IPS-15b (cell line): ENCODE results near the gene BCKDHB.

ENCODE experiments used
- H3K27me3 ChIP-seq: one replicate; pipeline ENCODE4 v1.6.1; 2013; ENCODE audit warnings: low read length; ENCODE audit not compliant: control insufficient read depth, insufficient read depth
- H3K36me3 ChIP-seq: one replicate; pipeline ENCODE4 v1.6.1; 2013; ENCODE audit warnings: low read length; ENCODE audit not compliant: control insufficient read depth, insufficient read depth
- H3K4me1 ChIP-seq: one replicate; pipeline ENCODE4 v1.6.1; 2013; ENCODE audit warnings: mild to moderate bottlenecking, low read length; ENCODE audit not compliant: control insufficient read depth, insufficient read depth
- H3K4me3 ChIP-seq: one replicate; pipeline ENCODE4 v1.5.1; 2013; ENCODE audit warnings: low read depth, low read length
- H3K9ac ChIP-seq: one replicate; pipeline ENCODE4 v1.6.1; 2013; ENCODE audit warnings: low read depth, mild to moderate bottlenecking, low read length
- H3K9me3 ChIP-seq: one replicate; pipeline ENCODE4 v1.6.1; 2013; ENCODE audit warnings: mild to moderate bottlenecking, low read length; ENCODE audit not compliant: control insufficient read depth, insufficient read depth

BCKDHB gene

GRCh38 chr6:80336911-80337310, 230.4 kb downstream of the BCKDHB start:
- H3K36me3 ChIP-seq, result no peaks in the 10 kb centered on the region
- no peak overlapping the region for H3K4me3 ChIP-seq
- H3K27me3 ChIP-seq, result no peaks in the 10 kb centered on the region
- no peak overlapping the region for H3K9ac ChIP-seq
- H3K4me1 ChIP-seq, result peaks cover 24% of the 10 kb centered on the region
- H3K9me3 ChIP-seq, result no peaks in the 10 kb centered on the region

- Histone ChIP-seq H3K27me3 (no peaks in the 10 kb centered on the region), H3K36me3 (no peaks in the 10 kb centered on the region), H3K9me3 (no peaks in the 10 kb centered on the region), H3K4me1 (peaks cover 11% of the 10 kb centered on the region), H3K9ac (no peak overlapping the region), H3K4me3 (no peak overlapping the region)
Observed at GRCh38 chr6:80338201-80338836, 231.8 kb downstream of the BCKDHB start.

- H3K9me3 ChIP-seq, result no peaks in the 10 kb centered on the region
- H3K4me1 ChIP-seq, result peaks cover 3% of the 10 kb centered on the region
- no peaks in the 10 kb centered on the region for H3K27me3 ChIP-seq
- H3K36me3 ChIP-seq, result no peaks in the 10 kb centered on the region
- H3K9ac ChIP-seq, result no peak overlapping the region
- H3K4me3 ChIP-seq, result no peak overlapping the region
Observed at GRCh38 chr6:80339421-80339820, 232.9 kb downstream of the BCKDHB start.

- peaks cover 3% of the 10 kb centered on the region for H3K4me1 ChIP-seq
- no peaks in the 10 kb centered on the region for H3K27me3 ChIP-seq
- H3K9me3 ChIP-seq, result no peaks in the 10 kb centered on the region
- H3K36me3 ChIP-seq, result no peaks in the 10 kb centered on the region
- H3K9ac ChIP-seq, result no peak overlapping the region
- H3K4me3 ChIP-seq, result no peak overlapping the region
Observed at GRCh38 chr6:80340280-80340679, 233.8 kb downstream of the BCKDHB start.

- no peak overlapping the region for H3K9ac ChIP-seq
- no peaks in the 10 kb centered on the region for H3K4me1 ChIP-seq
- no peaks in the 10 kb centered on the region for H3K27me3 ChIP-seq
- no peaks in the 10 kb centered on the region for H3K9me3 ChIP-seq
- no peaks in the 10 kb centered on the region for H3K36me3 ChIP-seq
- no peak overlapping the region for H3K4me3 ChIP-seq
Observed at GRCh38 chr6:80340686-80341085, 234.2 kb downstream of the BCKDHB start.

- H3K36me3 ChIP-seq, result no peaks in the 10 kb centered on the region
- no peak overlapping the region for H3K4me3 ChIP-seq
- no peaks in the 10 kb centered on the region for H3K27me3 ChIP-seq
- H3K9me3 ChIP-seq, result no peaks in the 10 kb centered on the region
- H3K4me1 ChIP-seq, result no peaks in the 10 kb centered on the region
- H3K9ac ChIP-seq, result no peak overlapping the region
Observed at GRCh38 chr6:80341330-80341729, 234.9 kb downstream of the BCKDHB start.

GRCh38 chr6:80343511-80343910, 237.0 kb downstream of the BCKDHB start:
- no peaks in the 10 kb centered on the region for H3K9me3 ChIP-seq
- H3K9ac ChIP-seq, result no peak overlapping the region
- H3K4me1 ChIP-seq, result no peaks in the 10 kb centered on the region
- no peaks in the 10 kb centered on the region for H3K27me3 ChIP-seq
- H3K36me3 ChIP-seq, result no peaks in the 10 kb centered on the region
- no peak overlapping the region for H3K4me3 ChIP-seq

- Histone ChIP-seq H3K36me3 (no peaks in the 10 kb centered on the region), H3K27me3 (no peaks in the 10 kb centered on the region), H3K4me3 (no peak overlapping the region)
Observed at GRCh38 chr6:80347101-80347500, 240.6 kb downstream of the BCKDHB start.

GRCh38 chr6:80348263-80348662, 241.8 kb downstream of the BCKDHB start:
- Histone ChIP-seq H3K9me3 (no peaks in the 10 kb centered on the region), H3K36me3 (no peaks in the 10 kb centered on the region), H3K9ac (no peak overlapping the region), H3K4me1 (no peaks in the 10 kb centered on the region), H3K27me3 (no peaks in the 10 kb centered on the region), H3K4me3 (no peak overlapping the region)

More at GRCh38 chr6:80347101-80347500, 240.6 kb downstream of the BCKDHB start:
- Histone ChIP-seq H3K9ac (no peak overlapping the region), H3K4me1 (no peaks in the 10 kb centered on the region), H3K9me3 (no peaks in the 10 kb centered on the region)

GRCh38 chr6:80356000-80356399, 249.5 kb downstream of the BCKDHB start:
- Histone ChIP-seq H3K4me3 (no peak overlapping the region), H3K9ac (no peak overlapping the region), H3K27me3 (no peaks in the 10 kb centered on the region), H3K9me3 (no peaks in the 10 kb centered on the region), H3K4me1 (no peaks in the 10 kb centered on the region), H3K36me3 (no peaks in the 10 kb centered on the region)

- Histone ChIP-seq H3K36me3 (no peaks in the 10 kb centered on the region), H3K9me3 (no peaks in the 10 kb centered on the region), H3K9ac (no peak overlapping the region), H3K4me3 (no peak overlapping the region), H3K4me1 (no peaks in the 10 kb centered on the region), H3K27me3 (no peaks in the 10 kb centered on the region)
Observed at GRCh38 chr6:80356545-80356944, 250.1 kb downstream of the BCKDHB start.

GRCh38 chr6:80357081-80357480, 250.6 kb downstream of the BCKDHB start:
- no peaks in the 10 kb centered on the region for H3K27me3 ChIP-seq
- no peaks in the 10 kb centered on the region for H3K36me3 ChIP-seq
- H3K4me1 ChIP-seq, result no peaks in the 10 kb centered on the region
- no peak overlapping the region for H3K4me3 ChIP-seq
- no peaks in the 10 kb centered on the region for H3K9me3 ChIP-seq
- no peak overlapping the region for H3K9ac ChIP-seq
